ENCODE results near the gene SYNM.

SYNM gene

DNA sequence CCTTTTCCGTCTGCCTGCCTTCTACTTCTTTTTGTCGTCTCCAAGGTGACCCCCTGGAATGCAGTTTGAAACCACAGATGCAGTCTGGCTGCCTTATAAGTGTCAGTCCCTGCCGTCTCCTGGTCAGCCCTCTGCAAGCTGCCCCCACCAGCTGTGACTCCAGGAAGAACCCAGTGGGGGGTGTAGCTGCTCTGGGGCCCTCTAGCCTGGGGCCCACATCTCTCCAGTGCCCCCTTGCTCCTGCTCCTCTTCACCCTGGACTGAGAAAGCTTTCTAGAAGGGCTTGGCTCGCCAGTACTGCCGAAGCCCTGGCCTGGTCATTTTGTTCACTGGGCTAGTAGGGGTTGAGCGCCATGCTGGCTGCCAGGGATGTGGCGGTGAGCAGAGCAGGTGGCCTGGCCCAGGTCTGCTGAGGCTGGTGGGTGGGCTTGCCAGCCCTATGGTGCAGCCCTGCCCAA lies 21.3 kb downstream of the SYNM start:
- TF ChIP-seq, protein P1, sequence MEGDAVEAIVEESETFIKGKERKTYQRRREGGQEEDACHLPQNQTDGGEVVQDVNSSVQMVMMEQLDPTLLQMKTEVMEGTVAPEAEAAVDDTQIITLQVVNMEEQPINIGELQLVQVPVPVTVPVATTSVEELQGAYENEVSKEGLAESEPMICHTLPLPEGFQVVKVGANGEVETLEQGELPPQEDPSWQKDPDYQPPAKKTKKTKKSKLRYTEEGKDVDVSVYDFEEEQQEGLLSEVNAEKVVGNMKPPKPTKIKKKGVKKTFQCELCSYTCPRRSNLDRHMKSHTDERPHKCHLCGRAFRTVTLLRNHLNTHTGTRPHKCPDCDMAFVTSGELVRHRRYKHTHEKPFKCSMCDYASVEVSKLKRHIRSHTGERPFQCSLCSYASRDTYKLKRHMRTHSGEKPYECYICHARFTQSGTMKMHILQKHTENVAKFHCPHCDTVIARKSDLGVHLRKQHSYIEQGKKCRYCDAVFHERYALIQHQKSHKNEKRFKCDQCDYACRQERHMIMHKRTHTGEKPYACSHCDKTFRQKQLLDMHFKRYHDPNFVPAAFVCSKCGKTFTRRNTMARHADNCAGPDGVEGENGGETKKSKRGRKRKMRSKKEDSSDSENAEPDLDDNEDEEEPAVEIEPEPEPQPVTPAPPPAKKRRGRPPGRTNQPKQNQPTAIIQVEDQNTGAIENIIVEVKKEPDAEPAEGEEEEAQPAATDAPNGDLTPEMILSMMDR (IDR thresholded peaks at IDR 0.05; ENCODE audit: low read depth, low read length) = no peak
- H3K4me3 ChIP-seq (replicated peaks in 1 of 2; ENCODE audit: low read depth in 2 of 2, low read length in 2 of 2) = no peak overlapping the region
- no peak for DNase-seq (ENCODE audit: low read depth in 2 of 2)

DNA sequence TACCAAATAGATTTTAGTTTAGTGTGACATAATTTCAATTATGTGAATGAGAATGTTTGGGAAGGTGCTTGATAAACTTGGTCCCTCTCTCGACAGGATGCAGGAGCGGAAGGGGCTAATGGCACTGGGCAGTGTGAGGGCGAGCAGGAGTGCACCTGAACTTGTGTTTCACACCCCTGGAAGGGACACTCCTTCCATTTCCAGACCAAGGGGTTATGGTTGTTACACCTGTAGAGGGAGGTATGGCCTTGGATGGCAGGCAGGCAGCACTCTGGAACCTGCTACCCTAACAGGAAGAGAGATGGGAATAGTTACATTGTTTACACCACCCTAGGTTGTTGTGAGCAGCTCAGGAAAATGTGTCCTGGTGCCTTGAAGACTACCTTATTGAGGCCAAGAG lies 22.1 kb downstream of the SYNM start:
- TF ChIP-seq, protein P1 (IDR thresholded peaks at IDR 0.05; ENCODE audit: low read depth, low read length) = no peak
- no peak overlapping the region for H3K4me3 ChIP-seq (replicated peaks in 1 of 2; ENCODE audit: low read depth in 2 of 2, low read length in 2 of 2)
- DNase-seq (ENCODE audit: low read depth in 2 of 2) = no peak

DNA sequence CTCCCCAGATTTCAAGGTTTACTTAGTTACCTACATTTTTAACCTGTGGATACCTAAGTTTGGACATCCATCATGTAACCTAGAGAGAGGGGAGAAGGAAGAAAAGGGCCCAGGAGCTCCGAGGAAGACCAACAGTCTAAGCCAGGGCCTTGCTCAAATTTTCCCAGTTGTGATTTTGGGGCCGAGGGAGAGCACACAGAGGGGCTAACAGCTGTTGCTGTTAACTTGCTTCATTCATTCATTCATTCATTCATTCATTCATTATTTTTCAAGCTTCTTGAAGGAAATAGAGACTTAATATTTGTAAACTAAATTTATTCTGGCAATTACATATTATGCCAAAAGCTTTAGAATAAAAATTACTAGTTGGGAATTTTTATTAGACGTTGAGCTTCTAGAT lies 22.9 kb downstream of the SYNM start:
- DNase-seq (ENCODE audit: low read depth in 2 of 2) = no peak
- no peak overlapping the region for H3K4me3 ChIP-seq (replicated peaks in 1 of 2; ENCODE audit: low read depth in 2 of 2, low read length in 2 of 2)

DNA sequence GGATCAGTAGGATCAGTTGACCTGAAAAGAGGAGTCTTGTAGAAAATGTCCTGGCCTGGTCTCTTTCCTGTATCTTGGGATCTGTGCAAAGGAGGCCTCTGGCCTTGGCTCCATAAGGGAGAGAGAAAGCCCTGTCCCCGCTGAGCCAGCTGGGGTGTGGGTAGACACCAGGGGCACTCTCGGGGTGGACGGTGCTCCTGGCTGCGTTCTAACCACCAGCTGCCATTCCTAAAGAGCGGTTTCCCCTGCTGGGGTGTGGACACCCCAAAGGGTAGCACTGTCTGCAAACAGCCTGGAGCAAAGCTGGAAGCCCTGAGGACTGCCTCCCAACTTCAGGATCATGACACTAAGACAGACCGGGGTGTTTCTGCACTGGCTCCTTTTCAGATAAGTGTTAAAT lies 23.5 kb downstream of the SYNM start:
- TF ChIP-seq, protein P1 (IDR thresholded peaks at IDR 0.05; ENCODE audit: low read depth, low read length) = no peak
- DNase-seq (ENCODE audit: low read depth in 2 of 2) = no peak
- no peak overlapping the region for H3K4me3 ChIP-seq (replicated peaks in 1 of 2; ENCODE audit: low read depth in 2 of 2, low read length in 2 of 2)

More for the DNA sequence above, 22.9 kb downstream of the SYNM start:
- TF ChIP-seq, protein P1 (IDR thresholded peaks at IDR 0.05; ENCODE audit: low read depth, low read length) = no peak

DNA sequence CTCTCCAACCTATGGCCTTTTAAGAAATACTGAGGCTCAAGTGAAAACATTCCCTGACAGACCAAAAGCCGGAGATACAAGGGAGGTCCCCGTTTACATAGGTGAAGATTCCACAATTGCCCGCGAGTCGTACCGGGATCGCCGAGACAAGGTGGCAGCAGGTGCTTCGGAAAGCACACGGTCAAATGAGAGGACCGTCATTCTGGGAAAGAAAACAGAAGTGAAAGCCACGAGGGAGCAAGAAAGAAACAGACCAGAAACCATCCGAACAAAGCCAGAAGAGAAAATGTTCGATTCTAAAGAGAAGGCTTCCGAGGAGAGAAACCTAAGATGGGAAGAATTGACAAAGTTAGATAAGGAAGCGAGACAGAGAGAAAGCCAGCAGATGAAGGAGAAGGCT lies 24.8 kb downstream of the SYNM start:
- no peak for DNase-seq (ENCODE audit: low read depth in 2 of 2)
- no peak overlapping the region for H3K4me3 ChIP-seq (replicated peaks in 1 of 2; ENCODE audit: low read depth in 2 of 2, low read length in 2 of 2)
- TF ChIP-seq, protein P1 (IDR thresholded peaks at IDR 0.05; ENCODE audit: low read depth, low read length) = no peak

DNA sequence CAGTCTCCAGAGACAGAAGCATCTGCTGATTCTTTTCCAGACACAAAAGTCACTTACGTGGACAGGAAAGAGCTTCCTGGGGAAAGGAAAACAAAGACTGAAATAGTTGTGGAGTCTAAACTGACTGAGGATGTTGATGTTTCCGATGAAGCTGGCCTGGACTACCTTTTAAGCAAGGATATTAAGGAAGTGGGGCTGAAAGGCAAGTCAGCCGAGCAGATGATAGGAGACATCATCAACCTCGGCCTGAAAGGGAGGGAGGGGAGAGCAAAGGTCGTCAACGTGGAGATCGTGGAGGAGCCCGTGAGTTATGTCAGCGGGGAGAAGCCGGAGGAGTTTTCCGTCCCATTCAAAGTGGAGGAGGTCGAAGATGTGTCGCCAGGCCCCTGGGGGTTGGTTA lies 25.4 kb downstream of the SYNM start:
- no peak overlapping the region for H3K4me3 ChIP-seq (replicated peaks in 1 of 2; ENCODE audit: low read depth in 2 of 2, low read length in 2 of 2)
- no peak for DNase-seq (ENCODE audit: low read depth in 2 of 2)
- TF ChIP-seq, protein P1 (IDR thresholded peaks at IDR 0.05; ENCODE audit: low read depth, low read length) = no peak

DNA sequence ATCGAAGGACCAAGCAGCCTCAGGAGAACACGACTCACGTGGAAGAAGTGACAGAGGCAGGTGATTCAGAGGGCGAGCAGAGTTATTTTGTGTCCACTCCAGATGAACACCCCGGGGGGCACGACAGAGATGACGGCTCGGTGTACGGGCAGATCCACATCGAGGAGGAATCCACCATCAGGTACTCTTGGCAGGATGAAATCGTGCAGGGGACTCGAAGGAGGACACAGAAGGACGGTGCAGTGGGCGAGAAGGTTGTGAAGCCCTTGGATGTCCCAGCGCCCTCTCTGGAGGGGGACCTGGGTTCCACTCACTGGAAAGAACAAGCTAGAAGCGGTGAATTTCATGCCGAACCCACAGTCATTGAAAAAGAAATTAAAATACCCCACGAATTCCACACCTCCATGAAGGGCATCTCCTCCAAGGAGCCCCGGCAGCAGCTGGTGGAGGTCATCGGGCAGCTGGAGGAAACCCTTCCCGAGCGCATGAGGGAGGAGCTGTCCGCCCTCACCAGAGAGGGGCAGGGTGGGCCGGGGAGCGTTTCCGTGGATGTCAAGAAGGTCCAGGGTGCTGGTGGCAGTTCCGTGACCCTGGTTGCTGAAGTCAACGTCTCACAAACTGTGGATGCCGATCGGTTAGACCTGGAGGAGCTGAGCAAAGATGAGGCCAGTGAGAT lies 26.0 kb downstream of the SYNM start:
- TF ChIP-seq, protein P1 (IDR thresholded peaks at IDR 0.05; ENCODE audit: low read depth, low read length) = no peak
- DNase-seq (ENCODE audit: low read depth in 2 of 2) = no peak
- no peak overlapping the region for H3K4me3 ChIP-seq (replicated peaks in 1 of 2; ENCODE audit: low read depth in 2 of 2, low read length in 2 of 2)

Measured in cardiac fibroblast (primary cell).